HL-60 (cell line): Measurements from ENCODE around the gene SGCA.

Experiments used
- DNase-seq, 2 experiments: peaks; one replicate each; pipeline ENCODE4 v3.0.0-alpha.2; 2010 to 2020; ENCODE audit warnings: low read depth in 1 of 2, low spot score in 1 of 2
- H3K27ac ChIP-seq: fragments of 250-450 bp; sonication (Bioruptor Pico); replicated peaks from 2 replicates; pipeline ENCODE4 v1.5.1; 2020; ENCODE audit warnings: mild to moderate bottlenecking, moderate library complexity
- H3K27me3 ChIP-seq: fragments of 250-450 bp; sonication (Bioruptor Pico); 2 replicates; pipeline ENCODE4 v1.5.1; 2021; ENCODE audit warnings: mild to moderate bottlenecking, moderate library complexity; ENCODE audit not compliant: insufficient read depth, poor library complexity, severe bottlenecking
- H3K4me3 ChIP-seq: replicated peaks from 2 replicates; pipeline ENCODE4 v1.5.1; 2011; ENCODE audit warnings: mild to moderate bottlenecking, control low read depth, low read length; ENCODE audit not compliant: insufficient read depth
- CTCF ChIP-seq: IDR thresholded peaks from one replicate; pipeline ENCODE4 v1.5.1; 2011; ENCODE audit warnings: low read length, control low read depth, inconsistent platforms; ENCODE audit not compliant: insufficient read depth
- GABPA ChIP-seq: IDR thresholded peaks from 2 replicates; pipeline ENCODE4 v1.6.1; 2012; ENCODE audit warnings: low read depth
- POLR2AphosphoS5 ChIP-seq: IDR thresholded peaks from 2 replicates; pipeline ENCODE4 v1.6.1; 2012; ENCODE audit warnings: low read depth
- REST ChIP-seq: IDR thresholded peaks from 2 replicates; pipeline ENCODE4 v1.6.1; 2012; ENCODE audit warnings: low read depth; ENCODE audit not compliant: insufficient replicate concordance
- SPI1 ChIP-seq: IDR thresholded peaks from 2 replicates; pipeline ENCODE4 v1.6.1; 2012; ENCODE audit warnings: low read depth, mild to moderate bottlenecking, borderline replicate concordance

SGCA gene

GRCh38 chr17:50118828-50119218 is 47.0 kb upstream of the SGCA start:
- Histone ChIP-seq H3K27ac (no peak overlapping the region), H3K4me3 (no peak overlapping the region), H3K27me3 (peaks cover 57% of the 10 kb centered on the region)
- no peak for DNase-seq
- no peak for TF ChIP-seq GABPA

GRCh38 chr17:50120475-50121253 is 45.1 kb upstream of the SGCA start:
- TF ChIP-seq GABPA (no peak), SPI1 (no peak), REST (no peak), POLR2AphosphoS5 (no peak), CTCF (no peak)
- Histone ChIP-seq H3K27ac (no peak overlapping the region), H3K27me3 (peaks cover 53% of the 10 kb centered on the region), H3K4me3 (no peak overlapping the region)
- DNase-seq, result no peak

GRCh38 chr17:50122945-50123344 is 42.9 kb upstream of the SGCA start:
- Histone ChIP-seq H3K27me3 (peaks cover 44% of the 10 kb centered on the region), H3K27ac (no peak overlapping the region)

More at GRCh38 chr17:50122945-50123344, 42.9 kb upstream of the SGCA start:
- DNase-seq, result no peak
- TF ChIP-seq POLR2AphosphoS5 (no peak), CTCF (no peak), GABPA (no peak), REST (no peak)
- no peak overlapping the region for H3K4me3 ChIP-seq
